Loucy (cell line): ENCODE data around the gene MED10.

Source experiments
- CTCF ChIP-seq: fragments of 200-600 bp; sonication (generic); conservative IDR thresholded peaks from 2 replicates; pipeline ENCODE4 v1.5.1; 2014; ENCODE audit warnings: mild to moderate bottlenecking, antibody characterized with exemption, low read length
- EZH2phosphoT487 ChIP-seq: fragments of 200-600 bp; IDR thresholded peaks from 2 replicates; pipeline ENCODE4 v1.6.1; 2018; ENCODE audit warnings: antibody characterized with exemption, mild to moderate bottlenecking, moderate library complexity, borderline replicate concordance

GRCh38 chr5:6348476-6349000 is 29.8 kb downstream of the MED10 start:
- no peak for TF ChIP-seq CTCF
- no peak for TF ChIP-seq EZH2phosphoT487
